ENCODE measurements around the gene CP.

DNA sequence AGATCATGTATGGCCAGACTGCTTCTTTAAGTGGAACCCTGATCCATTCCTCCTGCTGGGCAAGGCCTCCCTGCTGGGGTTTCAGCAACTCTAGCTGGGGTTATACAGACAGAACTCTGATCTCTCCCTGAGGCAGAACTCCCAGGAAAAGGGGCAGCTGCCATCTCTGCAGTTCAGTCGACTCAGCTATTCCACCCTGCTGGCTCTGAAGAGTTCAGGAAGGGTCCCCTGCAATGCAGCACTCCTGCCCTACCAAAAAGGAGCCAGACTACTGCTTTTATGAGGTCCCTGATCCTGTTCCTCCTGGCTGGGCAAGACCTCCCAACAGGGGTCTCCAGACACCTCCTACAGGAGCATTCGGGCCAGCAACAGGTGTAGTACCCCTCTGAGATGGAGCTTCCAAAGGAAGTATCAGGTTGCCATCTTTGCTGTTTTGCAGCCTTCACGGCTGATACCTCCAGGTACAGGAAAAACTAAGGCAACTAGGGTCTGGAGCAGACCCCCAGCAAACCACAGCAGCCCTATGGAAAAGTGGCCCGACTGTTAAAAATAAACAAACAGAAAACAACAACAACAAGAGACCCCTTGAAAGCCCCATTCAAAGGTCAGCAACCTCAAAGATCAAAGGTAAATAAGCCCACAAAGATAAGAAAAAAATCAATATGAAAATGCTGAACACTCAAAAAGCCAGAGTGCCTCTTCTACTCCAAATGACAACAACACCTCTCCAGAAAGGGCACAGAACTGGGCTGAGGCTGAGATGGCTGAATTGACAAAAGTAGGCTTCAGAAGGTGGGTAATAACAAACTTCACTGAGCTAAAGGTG, 14.2 kb upstream of the CP start:
- TF ChIP-seq RNF2 (IDR thresholded peaks at IDR 0.05), result no peak
- no peak for TF ChIP-seq GABPA (tag; conservative IDR thresholded peaks at IDR 0.05; ENCODE audit: low read depth)
- TF ChIP-seq, protein P1, sequence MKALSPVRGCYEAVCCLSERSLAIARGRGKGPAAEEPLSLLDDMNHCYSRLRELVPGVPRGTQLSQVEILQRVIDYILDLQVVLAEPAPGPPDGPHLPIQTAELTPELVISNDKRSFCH (CRISPR knock-in tag; IDR thresholded peaks at IDR 0.05), result no peak
- TF ChIP-seq, protein P1 (tag; IDR thresholded peaks at IDR 0.05), result no peak
- no peak for TF ChIP-seq NCOA6 (IDR thresholded peaks at IDR 0.05)
- no peak for TF ChIP-seq FOXJ2 (tag; IDR thresholded peaks at IDR 0.05)
- TF ChIP-seq ZFP30 (CRISPR knock-in tag; IDR thresholded peaks at IDR 0.05; ENCODE audit: borderline replicate concordance), result no peak
- TF ChIP-seq RHOXF2B (CRISPR knock-in tag; conservative IDR thresholded peaks at IDR 0.05), result no peak
